ENCODE data around the gene IGSF5. TPM values are rescaled to one million over a fixed set of nuclear protein-coding genes. Genes with fewer than 3 reads are reported as not detected.

IGSF5 gene
- total and polyA plus RNA-seq, 9 of the 15 experiments (the other 6 are each of a cell fraction or from before 2014, with no cell fraction given), result not detected

DNA sequence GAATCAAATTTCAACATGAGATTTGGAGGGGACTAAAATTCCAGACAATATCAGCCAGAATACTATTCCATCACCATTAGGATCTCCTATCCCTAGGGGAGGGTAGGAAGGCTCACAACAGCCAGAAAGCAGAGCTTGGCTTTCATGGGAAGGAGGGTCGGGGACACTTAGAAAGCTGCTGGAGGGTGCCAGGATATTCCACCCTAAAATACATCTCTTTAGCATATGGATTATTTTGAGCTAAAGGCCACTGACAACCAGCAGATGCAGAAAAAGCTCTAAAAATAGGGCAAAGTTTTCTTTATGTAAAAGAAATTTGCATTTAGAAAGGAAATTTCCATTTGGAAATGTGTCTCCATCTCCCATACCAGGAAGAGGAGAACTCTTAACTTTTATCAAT lies 68.0 kb downstream of the IGSF5 start (continued):
- TF ChIP-seq CAMTA2 (CRISPR knock-in tag; conservative IDR thresholded peaks at IDR 0.05) (no peak), SPI1 (IDR thresholded peaks at IDR 0.05; ENCODE audit: borderline replicate concordance, low read depth, low read length) (no peak), NR2C1 (IDR thresholded peaks at IDR 0.05) (no peak), NR2C1 (tag; IDR thresholded peaks at IDR 0.05) (no peak), FIP1L1 (IDR thresholded peaks at IDR 0.05; ENCODE audit: low read depth, low read length, poor library complexity, severe bottlenecking) (no peak)
- TF ChIP-seq, protein P1, sequence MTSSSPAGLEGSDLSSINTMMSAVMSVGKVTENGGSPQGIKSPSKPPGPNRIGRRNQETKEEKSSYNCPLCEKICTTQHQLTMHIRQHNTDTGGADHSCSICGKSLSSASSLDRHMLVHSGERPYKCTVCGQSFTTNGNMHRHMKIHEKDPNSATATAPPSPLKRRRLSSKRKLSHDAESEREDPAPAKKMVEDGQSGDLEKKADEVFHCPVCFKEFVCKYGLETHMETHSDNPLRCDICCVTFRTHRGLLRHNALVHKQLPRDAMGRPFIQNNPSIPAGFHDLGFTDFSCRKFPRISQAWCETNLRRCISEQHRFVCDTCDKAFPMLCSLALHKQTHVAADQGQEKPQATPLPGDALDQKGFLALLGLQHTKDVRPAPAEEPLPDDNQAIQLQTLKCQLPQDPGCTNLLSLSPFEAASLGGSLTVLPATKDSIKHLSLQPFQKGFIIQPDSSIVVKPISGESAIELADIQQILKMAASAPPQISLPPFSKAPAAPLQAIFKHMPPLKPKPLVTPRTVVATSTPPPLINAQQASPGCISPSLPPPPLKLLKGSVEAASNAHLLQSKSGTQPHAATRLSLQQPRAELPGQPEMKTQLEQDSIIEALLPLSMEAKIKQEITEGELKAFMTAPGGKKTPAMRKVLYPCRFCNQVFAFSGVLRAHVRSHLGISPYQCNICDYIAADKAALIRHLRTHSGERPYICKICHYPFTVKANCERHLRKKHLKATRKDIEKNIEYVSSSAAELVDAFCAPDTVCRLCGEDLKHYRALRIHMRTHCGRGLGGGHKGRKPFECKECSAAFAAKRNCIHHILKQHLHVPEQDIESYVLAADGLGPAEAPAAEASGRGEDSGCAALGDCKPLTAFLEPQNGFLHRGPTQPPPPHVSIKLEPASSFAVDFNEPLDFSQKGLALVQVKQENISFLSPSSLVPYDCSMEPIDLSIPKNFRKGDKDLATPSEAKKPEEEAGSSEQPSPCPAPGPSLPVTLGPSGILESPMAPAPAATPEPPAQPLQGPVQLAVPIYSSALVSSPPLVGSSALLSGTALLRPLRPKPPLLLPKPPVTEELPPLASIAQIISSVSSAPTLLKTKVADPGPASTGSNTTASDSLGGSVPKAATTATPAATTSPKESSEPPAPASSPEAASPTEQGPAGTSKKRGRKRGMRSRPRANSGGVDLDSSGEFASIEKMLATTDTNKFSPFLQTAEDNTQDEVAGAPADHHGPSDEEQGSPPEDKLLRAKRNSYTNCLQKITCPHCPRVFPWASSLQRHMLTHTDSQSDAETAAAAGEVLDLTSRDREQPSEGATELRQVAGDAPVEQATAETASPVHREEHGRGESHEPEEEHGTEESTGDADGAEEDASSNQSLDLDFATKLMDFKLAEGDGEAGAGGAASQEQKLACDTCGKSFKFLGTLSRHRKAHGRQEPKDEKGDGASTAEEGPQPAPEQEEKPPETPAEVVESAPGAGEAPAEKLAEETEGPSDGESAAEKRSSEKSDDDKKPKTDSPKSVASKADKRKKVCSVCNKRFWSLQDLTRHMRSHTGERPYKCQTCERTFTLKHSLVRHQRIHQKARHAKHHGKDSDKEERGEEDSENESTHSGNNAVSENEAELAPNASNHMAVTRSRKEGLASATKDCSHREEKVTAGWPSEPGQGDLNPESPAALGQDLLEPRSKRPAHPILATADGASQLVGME (CRISPR knock-in tag; IDR thresholded peaks at IDR 0.05), result no peak

DNA sequence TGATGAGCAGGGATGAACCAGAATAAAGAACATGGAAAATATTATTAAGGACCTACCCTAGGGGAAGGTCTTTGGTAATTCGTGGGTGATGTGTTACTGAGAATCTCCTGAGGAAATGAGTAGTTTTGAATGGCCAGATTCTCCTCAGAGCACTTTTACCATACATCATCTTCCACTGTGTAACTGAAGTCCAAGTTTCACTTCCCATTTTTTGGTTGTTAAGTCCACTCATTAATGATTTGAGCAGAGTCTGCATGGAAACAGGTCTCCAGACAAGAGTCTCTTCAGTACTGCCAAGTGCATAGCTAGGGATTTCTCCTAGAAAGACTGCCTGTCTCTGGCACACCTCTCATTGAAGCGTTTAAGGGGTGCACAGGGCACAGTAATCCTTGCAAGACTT lies 73.6 kb downstream of the IGSF5 start:
- intact Hi-C loops (cut with micrococcal nuclease), result no loop called here
- ChIA-PET CTCF (ENCODE audit: low intra/inter-chr PET ratio) (no interaction called here), POLR2A (no interaction called here)
- H3K27ac ChIP-seq (ENCODE audit: extremely low read depth, low read depth, low read length), result no peak overlapping the region
- H3K9me1 ChIP-seq (ENCODE audit: control insufficient read depth, insufficient read depth, low read length), result no peaks in the 10 kb centered on the region
- no peaks in the 10 kb centered on the region for H3K27me3 ChIP-seq (ENCODE audit: control insufficient read depth in 2 of 2, insufficient read depth in 2 of 2, low read length in 2 of 2)
- H2AFZ ChIP-seq (ENCODE audit: low read depth, low read length), result no peak overlapping the region
- in situ Hi-C loops (cut with MboI), result no loop called here
- 0% methylated on average over 2 of the region's 2 CpGs for whole genome bisulfite sequencing (ENCODE audit: insufficient coverage, low coverage, missing lambda C conversion rate)
- no peaks in the 10 kb centered on the region for H3K79me2 ChIP-seq (ENCODE audit: control insufficient read depth, insufficient read depth, low read length)
- ATAC-seq, result no peak
- H4K20me1 ChIP-seq (replicated peaks; ENCODE audit: control insufficient read depth, insufficient read depth, low read length), result no peaks in the 10 kb centered on the region
- H3K4me1 ChIP-seq (replicated peaks in 1 of 2; ENCODE audit: control insufficient read depth in 2 of 2, insufficient read depth in 2 of 2, low read length in 2 of 2), result no peaks in the 10 kb centered on the region
- no peak overlapping the region for H3K4me2 ChIP-seq (ENCODE audit: insufficient read depth, low read length)
- no TSS peak for BruUV-seq (replicated peaks)
- no peak overlapping the region for H3K4me3 ChIP-seq
- H3K36me3 ChIP-seq (ENCODE audit: control insufficient read depth, insufficient read depth, low read length), result no peaks in the 10 kb centered on the region
- no peak for DNase-seq (ENCODE audit: extremely low read depth in 1 of 4, low spot score in 3 of 4)
- no peak overlapping the region for H3K9ac ChIP-seq (ENCODE audit: insufficient read depth in 1 of 2, low read depth in 2 of 2, low read length in 2 of 2)
- no peaks in the 10 kb centered on the region for H3K9me3 ChIP-seq (replicated peaks; ENCODE audit: control insufficient read depth, insufficient read depth, low read depth, low read length)
- FAIRE-seq, result no peak
- TF ChIP-seq RBM22 (IDR thresholded peaks at IDR 0.05; ENCODE audit: low read depth, low read length, poor library complexity, severe bottlenecking), result no peak
- no peak for TF ChIP-seq POLR3A (IDR thresholded peaks at IDR 0.05; ENCODE audit: borderline replicate concordance, extremely low read depth, insufficient read depth, insufficient read length)
- no peak for TF ChIP-seq ZNF696 (CRISPR knock-in tag; conservative IDR thresholded peaks at IDR 0.05)
- TF ChIP-seq ZNF445 (CRISPR knock-in tag; IDR thresholded peaks at IDR 0.05; ENCODE audit: low read depth), result no peak
- no peak for TF ChIP-seq SIN3A (IDR thresholded peaks at IDR 0.05; ENCODE audit: borderline replicate concordance in 2 of 2, control insufficient read depth in 1 of 2, low read depth in 2 of 2, low read length in 2 of 2)
- no peak for TF ChIP-seq ZNF785 (CRISPR knock-in tag; IDR thresholded peaks at IDR 0.05)
- TF ChIP-seq DLX4 (CRISPR knock-in tag; IDR thresholded peaks at IDR 0.05), result no peak
- no peak for TF ChIP-seq HES1 (IDR thresholded peaks at IDR 0.05; ENCODE audit: low read depth)
